GM12878 (cell line): ENCODE data around the gene MBOAT1.

ENCODE experiments used
- EP300 ChIP-seq, 2 experiments: fragments of 150-350 bp in 1 of 2; IDR thresholded peaks; 2 replicates each; pipeline ENCODE4 v1.6.1; 2011 to 2012; ENCODE audit warnings: low read depth in 2 of 2, low read length in 2 of 2, borderline replicate concordance in 1 of 2, improper control_type of control experiment in 1 of 2, inconsistent platforms in 1 of 2; ENCODE audit not compliant: control insufficient read depth in 1 of 2
- POLR2A ChIP-seq: IDR thresholded peaks from 2 replicates; pipeline ENCODE4 v1.6.1; 2011; ENCODE audit warnings: low read depth, mild to moderate bottlenecking, low read length
- SMC3 ChIP-seq: IDR thresholded peaks from 2 replicates; pipeline ENCODE4 v1.6.1; 2011; ENCODE audit warnings: low read length, improper control_type of control experiment, borderline replicate concordance
- STAT3 ChIP-seq: IDR thresholded peaks from 2 replicates; pipeline ENCODE4 v1.6.1; 2011; ENCODE audit warnings: low read depth, low read length, improper control_type of control experiment
- TF ChIP-seq, protein P1 (sequence below), 3 experiments: IDR thresholded peaks in 2 of 3; conservative IDR thresholded peaks in 1 of 3; 2 replicates each; pipeline ENCODE4 v1.5.1; 2011; ENCODE audit warnings: low read depth in 3 of 3, low read length in 3 of 3, mild to moderate bottlenecking in 3 of 3, control low read depth in 2 of 3, moderate library complexity in 2 of 3, inconsistent platforms in 1 of 3, mixed read lengths in 1 of 3; ENCODE audit not compliant: control insufficient read depth in 2 of 3, insufficient read depth in 1 of 3; ENCODE audit errors: extremely low read depth in 1 of 3

DNA sequence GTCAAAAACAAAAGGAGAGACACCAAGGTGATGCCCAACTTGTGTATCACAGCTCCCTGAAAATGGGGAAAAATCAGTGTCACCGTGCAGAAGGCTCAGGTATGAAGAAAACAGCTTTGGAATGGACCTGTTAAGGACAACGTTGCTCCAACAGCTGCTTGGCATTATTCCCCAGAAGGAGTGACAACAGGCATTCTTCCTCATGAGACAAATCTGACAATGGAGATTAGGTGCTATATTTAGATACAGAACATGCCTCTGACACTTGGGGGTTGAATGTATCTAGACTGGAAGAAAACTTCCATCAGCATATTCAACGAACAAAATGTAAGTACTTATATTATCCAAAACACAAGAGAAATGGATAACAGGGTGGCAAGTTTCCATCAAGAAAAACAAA, 87.7 kb downstream of the MBOAT1 start:
- TF ChIP-seq, protein P1, sequence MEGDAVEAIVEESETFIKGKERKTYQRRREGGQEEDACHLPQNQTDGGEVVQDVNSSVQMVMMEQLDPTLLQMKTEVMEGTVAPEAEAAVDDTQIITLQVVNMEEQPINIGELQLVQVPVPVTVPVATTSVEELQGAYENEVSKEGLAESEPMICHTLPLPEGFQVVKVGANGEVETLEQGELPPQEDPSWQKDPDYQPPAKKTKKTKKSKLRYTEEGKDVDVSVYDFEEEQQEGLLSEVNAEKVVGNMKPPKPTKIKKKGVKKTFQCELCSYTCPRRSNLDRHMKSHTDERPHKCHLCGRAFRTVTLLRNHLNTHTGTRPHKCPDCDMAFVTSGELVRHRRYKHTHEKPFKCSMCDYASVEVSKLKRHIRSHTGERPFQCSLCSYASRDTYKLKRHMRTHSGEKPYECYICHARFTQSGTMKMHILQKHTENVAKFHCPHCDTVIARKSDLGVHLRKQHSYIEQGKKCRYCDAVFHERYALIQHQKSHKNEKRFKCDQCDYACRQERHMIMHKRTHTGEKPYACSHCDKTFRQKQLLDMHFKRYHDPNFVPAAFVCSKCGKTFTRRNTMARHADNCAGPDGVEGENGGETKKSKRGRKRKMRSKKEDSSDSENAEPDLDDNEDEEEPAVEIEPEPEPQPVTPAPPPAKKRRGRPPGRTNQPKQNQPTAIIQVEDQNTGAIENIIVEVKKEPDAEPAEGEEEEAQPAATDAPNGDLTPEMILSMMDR (IDR thresholded peaks at IDR 0.05 in 2 of 3, conservative IDR thresholded peaks at IDR 0.05 in 1 of 3; ENCODE audit: control insufficient read depth in 2 of 3, extremely low read depth in 1 of 3, insufficient read depth in 1 of 3, low read depth in 3 of 3, low read length in 3 of 3) = no peak
- TF ChIP-seq STAT3 (no peak), EP300 (IDR thresholded peaks at IDR 0.05; ENCODE audit: borderline replicate concordance in 1 of 2, control insufficient read depth in 1 of 2, low read depth in 2 of 2, low read length in 2 of 2) (no peak), POLR2A (no peak), SMC3 (no peak)
